HG03442 (cell line): ENCODE data around the gene SLC35C1.

Experiments used
- ATAC-seq: cut with Tn5 transposase; IDR thresholded peaks from one replicate; pipeline ENCODE4 v1.9.1; 2021; ENCODE audit warnings: mild to moderate bottlenecking, moderate library complexity; ENCODE audit not compliant: unreplicated experiment

Gene SLC35C1

DNA sequence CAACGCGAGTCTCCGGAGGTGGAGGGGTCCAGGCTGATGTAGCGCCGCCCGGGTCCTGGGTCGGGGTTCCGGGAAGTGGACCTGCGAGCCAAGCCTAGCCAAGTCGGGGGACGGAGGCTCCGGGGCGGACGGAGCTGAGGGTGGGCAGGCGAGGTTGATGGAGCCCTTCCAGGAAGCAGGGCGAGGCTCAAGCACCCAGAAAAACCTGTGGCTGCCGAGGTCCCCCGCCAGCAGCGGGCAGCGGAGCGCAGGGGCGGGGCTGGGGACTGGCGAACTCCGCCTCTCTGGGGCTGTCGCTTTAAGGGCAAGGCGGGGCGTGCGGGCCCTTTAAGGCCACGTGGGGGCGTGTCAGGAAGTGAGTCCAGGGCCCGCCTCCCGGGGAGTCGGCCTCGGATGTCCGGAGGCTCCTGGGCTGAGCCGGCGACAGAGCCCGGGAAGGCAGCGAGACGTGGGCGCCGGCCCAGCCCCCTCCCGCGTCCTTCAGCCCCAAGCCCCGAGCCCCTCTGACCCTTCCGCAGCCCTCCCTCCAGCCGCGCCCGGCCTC, at the start of gene SLC35C1:
TSS of gene SLC35C1 (plus strand) at position 389 of the 544 bp plus-strand sequence. CDS start 653 bp downstream, outside the sequence.
- ATAC-seq, result peak; percentile 92

DNA sequence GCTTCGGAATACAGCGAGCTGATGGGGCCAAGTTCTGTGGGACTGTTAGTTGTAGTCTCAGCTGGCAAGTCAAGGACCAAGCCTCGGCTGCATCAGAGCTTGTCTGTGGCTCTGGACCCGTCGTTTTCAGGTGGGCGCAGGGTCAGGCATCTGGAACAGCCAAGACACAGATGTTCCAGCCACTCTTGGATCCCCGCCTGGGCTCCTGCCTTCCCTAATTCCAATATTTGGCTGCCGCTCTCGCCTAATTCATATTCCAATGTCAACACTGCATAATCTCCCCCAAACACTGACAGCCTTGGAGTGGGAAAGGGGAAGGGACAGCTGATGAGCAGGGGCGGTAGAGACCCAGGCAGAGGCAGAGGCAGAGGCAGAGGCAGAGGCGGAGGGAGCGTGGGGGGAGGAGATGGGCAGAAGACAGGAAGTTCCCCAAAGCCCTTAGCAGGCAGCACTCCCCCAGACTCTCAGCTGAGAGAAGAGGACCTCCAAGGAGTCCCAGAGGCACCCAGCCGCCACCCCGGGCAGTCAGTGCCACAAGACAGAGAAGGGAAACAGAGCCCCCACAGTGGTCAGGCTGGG, 49.6 kb upstream of the SLC35C1 start:
- no peak for ATAC-seq

DNA sequence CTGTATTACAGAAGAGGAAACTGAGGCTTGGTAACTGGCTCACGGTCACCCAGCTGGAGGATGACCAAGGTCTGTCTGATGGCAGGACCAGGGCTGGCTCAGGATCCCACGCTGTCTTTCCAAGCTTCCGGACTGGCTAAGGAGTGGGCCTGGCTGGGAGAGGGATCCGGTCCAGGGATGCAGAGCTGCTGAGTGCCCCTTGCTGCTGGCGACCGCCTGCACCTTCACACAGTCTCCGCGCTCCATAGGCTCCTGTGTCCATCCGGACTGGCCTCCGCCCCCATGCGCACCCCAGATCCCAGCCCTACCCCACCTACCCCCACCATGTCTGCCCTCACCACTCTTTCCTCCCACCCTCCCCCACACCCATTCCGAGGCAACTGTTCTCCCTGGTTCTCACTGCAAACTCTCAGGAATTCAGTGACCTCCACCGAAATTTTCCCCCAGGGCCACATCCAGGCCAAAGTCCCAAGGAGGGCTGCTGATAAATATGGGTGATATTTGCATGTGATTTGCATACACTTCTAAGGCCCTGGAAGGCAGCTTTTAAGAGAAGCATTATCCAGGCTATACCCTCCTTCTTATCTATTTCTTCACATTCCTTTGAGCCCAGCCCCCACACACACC, 48.5 kb upstream of the SLC35C1 start:
- ATAC-seq, result no peak

GRCh38 chr11:45757672-45758071, 47.3 kb upstream of the SLC35C1 start:
- no peak for ATAC-seq

DNA sequence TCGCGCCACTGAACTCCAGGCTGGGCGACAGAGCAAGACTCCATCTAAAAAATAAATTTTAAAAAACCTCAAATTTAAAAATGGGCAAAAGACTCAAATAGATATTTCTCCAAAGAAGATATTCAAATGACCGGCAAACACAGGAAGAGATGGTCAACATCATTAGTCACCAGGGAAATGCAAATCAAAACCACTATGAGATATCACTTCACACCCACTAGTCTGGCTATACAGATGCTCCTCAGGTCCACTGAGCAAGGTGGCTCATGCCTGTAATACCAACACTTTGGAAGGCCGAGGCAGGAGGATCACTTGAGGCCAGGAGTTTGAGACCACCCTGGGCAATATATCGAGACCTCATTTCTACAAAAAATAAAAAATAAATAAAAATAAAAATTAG, 43.3 kb upstream of the SLC35C1 start:
- ATAC-seq, result peak; percentile 64

DNA sequence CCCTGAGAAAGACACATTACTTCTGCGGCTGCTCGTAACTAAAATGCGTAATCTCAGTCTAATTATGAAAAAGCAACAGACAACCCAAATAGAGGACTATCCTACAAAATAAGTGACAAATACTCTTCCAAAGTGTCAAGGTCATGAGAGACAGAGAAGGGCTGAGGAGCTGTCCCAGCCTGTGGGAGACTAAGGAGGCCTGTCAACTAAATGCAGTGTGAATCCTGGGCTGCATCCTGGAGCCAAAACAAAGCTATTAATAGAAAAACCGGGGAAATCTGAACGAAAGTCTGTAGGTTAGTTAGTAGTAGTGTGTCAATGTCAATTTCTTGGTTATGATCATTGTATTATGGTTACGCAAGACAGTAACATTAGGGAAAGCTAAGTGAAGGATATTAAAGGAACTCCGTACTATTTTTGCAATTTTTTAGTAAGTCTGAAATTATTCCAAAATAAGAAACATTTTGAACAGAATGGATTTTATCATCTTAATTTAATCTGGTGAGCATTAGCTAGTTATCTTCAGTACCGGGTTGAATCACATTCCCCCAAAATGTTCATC, 39.8 kb upstream of the SLC35C1 start:
- ATAC-seq, result no peak

- no peak for ATAC-seq
These were observed 39.1 kb upstream of the SLC35C1 start for GRCh38 chr11:45765836-45766235.

- no peak for ATAC-seq
These were observed 38.5 kb upstream of the SLC35C1 start for GRCh38 chr11:45766469-45766868.

DNA sequence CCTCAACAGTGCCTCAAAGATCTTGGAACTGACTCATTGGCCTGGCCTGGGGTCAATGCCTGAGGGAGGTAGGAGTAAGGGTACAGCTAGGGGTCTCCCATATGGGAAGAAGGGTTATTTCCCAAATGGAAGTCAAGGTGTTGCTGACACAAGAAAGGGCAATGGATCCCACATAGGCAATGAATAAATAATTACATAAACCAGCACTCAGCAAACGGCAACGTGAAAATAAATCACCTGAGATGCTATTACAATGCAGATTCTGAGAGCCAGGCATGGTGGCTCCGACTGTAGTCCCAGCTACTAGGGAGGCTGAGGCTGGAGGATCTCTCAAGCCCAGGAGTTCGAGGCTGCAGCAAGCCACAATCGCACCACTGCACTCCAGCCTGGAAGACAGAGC, 36.5 kb upstream of the SLC35C1 start:
- ATAC-seq, result no peak

DNA sequence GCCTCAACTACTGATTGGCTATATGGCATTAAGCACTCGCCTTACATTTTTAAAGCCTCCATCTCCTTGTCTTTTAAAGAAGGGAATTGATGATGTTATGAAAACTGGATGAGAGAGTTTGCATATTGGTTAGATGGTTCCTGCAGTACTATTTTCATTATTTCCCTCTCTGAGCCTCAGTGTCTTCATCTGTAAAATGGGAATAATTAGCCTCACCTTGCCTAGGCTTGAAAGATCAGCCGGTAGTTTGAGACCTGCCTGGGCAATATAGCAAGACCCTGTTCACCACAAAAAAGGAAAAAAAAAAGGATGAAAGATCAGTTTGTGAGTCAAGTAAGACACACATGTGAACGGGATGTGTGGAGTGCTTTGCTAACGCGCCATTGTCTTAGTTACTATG, 35.0 kb upstream of the SLC35C1 start:
- no peak for ATAC-seq

- peak; percentile 27 for ATAC-seq
These were observed 33.8 kb upstream of the SLC35C1 start for GRCh38 chr11:45771193-45771565.

- ATAC-seq, result peak; percentile 82
These were observed 33.1 kb upstream of the SLC35C1 start for GRCh38 chr11:45771566-45772448.

DNA sequence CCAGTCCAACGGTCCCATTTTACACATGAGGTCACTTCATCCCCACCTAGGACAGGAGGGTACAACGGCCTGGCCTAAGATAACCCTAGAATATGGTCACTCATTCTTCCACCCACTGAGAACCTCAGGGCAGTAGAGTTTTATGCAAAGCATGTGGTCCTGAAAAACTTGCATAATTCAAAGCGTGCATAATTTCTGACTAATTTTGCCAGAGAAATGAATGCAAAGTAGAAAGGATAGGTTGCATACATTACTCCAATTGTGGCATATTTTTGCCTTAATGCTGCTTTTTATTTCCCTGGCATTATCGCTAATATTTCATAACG, 32.5 kb upstream of the SLC35C1 start:
- ATAC-seq, result peak; percentile 14

DNA sequence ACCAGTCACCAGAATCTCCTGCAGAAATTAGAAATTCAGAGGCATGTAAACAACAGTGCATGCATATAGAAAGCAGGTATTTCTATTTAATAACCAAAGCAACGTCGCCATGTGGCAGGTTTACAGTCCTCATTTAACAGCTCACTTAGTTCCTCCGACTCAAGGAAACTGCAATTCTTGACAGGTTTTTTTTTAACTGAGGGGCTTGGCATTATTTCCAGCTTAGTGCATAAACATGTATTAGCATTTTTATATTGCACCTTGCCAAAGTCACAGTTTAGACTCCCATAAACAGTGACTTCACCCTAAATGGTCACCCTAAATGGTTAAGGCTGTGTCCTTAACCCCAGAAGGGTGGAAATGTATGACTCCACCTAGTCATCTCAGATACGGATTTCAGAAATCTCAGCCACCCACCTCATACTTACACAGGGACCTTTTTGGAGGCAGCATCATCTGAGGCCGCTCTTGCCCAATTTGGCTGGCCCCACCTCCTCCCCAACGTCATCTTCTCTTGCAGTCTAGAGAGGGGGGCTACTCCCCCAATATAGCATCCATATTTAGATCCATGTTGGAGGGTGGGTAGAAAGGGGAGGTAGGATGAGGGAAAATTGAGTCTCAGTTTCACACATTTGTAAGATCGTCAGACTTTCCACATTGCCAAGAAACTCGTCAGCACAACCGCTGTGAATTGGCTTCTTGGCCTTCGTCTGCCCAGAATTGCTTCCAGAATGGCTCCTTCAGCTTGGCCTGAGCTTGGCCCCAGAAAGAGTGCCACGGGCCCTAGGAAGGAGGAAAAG, 31.8 kb upstream of the SLC35C1 start:
- ATAC-seq, result no peak

- ATAC-seq, result no peak
These were observed 30.9 kb upstream of the SLC35C1 start for GRCh38 chr11:45773786-45774655.

DNA sequence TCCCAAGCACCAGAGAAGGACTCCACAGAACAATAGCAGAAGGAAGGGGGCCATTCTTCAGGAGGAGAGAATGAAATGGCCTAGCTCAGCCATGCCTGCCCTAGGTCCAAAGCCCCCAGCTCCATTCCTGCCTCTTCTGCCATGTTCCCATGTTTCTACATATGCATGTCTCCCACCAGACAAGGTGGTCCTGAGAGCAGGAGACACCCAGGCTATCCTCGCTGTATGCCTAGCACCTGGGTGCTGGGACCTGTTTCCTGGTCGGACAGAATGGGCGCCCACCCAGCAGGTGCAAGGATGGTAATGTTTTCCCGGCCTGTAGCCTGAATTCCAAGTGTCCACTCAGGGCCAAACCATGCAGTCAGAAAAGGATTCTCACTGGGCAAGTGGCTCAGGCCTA, 30.2 kb upstream of the SLC35C1 start:
- no peak for ATAC-seq

- no peak for ATAC-seq
These were observed 27.6 kb upstream of the SLC35C1 start for GRCh38 chr11:45777127-45777969.

DNA sequence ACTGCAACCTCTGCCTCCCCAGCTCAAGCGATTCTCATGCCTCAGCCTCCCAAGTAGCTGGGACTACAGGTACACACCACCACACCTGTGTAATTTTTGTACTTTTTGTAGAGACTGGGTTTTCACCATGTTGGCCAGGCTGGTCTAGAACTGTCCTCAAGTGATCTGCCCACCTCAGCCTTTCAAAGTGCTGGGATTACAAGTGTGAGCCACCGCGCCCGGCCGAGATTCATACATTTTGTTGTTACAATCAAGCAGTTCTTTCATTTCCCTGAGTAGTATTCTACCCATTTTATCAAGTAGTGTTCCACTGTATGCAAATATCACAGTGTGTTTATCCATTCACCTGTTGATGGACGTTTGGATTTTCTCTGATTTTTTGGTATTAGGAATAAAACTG, 26.6 kb upstream of the SLC35C1 start:
- no peak for ATAC-seq

DNA sequence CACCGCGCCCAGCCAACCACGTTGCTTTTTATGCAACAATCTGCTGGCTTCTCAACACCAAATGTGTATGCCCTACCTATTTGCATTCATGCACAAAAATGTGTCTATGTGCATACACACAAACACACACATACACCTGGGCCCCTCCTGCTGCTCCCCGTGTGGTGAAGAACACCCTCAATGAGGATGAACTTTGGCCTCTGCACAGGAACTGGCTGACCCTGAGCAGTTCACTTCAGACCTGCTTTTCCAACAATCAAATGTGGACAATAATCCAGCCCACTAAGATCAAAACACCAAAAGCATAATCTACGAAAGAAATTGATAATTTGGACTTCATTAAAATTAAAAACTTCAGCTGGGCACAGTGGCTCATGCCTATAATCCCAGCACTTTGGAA, 25.3 kb upstream of the SLC35C1 start:
- no peak for ATAC-seq
